ENCODE data around the gene GIMAP1.
"Not testable (repeated sequence)": the region's sequence is repeated elsewhere in the genome, so short reads cannot be mapped to it uniquely, and the experiment has no call there.

GIMAP1 gene

DNA sequence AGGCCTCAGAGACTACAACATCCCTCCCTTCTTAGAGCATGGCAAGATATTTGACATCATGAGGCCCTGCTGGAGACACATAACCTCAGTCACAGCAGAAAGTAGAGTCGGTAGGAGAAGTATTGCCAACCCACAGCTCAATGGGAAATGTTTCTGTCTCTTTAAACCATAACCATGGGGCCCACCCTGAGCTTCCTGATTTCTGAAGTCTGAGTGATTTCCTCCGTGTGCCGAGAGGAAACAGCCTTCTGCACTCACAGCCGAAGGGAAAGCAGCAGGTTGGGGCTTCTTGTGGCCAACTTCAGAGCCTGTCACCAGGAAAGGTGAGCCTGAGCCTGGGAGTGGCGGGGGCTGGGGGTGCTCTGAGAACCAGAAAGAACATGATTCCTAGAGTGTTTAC is at the start of gene GIMAP1:
Gene GIMAP1, plus strand, starts transcription at position 246 of the 400 bp plus-strand sequence. CDS start 2,435 bp downstream, outside the sequence.
- no peak for DNase-seq

DNA sequence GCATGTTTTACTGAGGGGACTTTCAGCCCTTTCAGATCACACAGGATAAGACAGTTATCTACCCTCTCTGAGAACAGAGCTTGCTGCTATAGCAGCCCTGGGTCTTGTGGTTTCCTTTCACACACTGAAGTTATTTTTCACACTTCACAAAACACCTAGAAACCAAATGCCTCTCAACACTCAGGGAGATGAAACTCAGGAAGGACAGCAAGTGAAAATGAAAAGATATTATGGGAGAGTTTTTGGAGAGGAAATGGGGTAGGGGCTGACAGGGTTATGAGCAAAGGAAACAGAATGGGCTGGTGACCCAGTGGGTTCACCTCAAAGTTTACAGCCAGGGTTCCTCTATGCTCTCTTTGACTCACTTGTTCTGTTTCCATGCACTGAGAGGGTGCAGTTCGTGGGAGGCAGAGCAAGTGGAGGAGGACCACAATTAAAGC is 47.9 kb upstream of the GIMAP1 start:
- no peak for DNase-seq

DNA sequence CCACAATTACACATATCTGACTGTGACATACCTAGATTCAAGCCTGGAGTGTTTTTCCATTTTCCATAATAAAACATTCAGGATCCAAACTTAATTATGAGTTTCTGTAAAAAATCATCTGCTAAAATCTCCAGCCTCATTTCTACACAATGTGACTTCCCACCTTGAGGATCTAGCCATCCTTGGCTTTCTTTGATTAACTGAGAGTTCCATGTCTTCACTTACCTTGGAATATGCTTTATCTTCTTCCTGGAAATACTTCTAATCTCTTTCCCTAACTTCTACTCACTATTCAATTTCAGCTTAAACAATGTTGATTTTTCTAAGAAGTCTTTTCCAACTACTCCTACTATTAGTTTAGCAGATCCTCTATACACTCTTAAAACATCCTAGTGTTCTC is 47.4 kb upstream of the GIMAP1 start:
- DNase-seq = no peak

DNA sequence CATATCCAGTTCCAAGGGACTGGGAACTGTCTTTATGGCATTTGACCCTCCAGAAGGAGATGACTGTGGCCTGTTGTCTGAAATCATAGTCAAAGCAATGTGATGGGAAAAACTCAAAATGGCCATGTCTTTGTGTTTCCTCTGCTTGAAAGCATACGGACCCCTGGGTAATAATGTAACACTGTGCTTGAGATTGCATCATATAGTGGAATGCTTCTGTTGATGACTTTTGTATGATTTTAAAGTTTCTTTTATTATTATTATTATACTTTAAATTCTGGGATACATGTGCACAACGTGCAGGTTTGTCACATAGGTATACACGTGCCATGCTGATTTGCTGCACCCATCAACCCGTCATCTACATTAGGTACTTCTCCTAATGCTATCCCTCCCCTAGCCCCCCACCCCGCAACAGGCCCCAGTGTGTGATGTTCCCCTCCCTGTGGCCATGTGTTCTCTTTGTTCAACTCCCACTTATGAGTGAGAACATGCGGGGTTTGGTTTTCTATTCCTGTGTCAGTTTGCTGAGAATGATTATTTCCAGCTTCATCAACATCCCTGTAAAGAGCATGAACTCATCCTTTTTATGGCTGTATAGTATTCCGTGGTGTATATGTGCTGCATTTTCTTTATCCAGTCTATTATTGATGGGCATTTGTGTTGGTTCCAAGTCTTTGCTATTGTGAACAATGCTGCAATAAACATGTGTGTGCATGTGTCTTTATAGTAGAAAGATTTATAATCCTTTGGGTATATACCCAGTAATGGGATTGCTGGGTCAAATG is 44.4 kb upstream of the GIMAP1 start:
- not testable (repeated sequence) for DNase-seq

DNA sequence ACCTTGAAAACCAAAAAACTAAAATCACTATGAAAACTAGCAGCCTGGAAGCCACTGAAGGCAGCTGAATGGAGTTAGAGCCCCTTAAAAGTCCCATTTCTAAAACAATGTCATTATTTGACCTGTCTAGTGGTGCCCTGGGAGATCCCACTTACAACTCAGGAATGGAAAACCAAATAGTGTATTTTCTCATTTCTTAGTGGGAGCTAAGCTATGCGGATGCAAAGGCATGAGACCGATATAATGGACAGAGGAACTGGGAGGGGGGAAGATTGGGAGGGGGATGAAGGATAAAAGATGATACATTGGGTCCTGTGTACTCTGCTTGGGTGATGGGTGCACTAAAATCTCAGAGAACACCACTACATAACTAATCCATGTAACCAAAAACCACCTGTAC is 40.7 kb upstream of the GIMAP1 start:
- no peak for DNase-seq

DNA sequence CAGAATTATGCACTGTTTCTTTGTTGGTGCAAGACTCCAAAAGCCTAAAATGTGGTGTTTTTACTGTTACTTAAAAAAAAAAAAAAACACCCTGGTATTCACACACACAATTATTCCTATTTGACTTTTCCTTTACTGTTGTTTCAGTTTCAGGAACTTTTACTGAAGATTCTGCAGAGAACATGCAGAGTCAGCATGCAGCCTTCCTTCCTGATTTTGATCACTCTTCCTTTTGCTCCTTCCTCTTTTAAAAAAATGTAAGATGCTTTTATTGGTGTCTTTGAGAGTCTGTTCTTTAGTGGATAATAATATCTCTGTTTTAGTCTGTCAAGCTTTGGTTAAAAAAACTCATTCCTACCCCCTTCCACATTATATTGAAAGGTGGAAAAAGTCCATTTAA is 40.1 kb upstream of the GIMAP1 start:
- not testable (repeated sequence) for DNase-seq

DNA sequence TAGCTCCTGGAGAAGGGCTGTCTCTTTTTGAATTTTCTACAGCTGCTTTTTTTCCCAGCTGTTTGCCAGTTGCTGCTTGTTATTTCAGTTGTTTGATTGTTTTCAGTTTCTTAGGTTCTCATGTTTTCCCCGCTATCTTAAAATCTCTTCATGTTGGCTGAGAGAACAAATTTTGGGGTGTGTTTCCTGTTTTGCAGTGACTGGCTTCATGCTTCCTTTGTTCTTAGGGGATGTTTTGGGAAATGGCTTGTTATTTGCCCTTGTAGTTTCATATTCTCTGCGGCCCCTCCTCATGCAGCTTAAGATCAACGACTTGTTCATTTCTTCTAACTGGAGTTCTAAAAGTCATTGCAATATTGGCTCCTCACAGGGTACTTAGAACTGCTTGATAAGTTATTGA is 39.6 kb upstream of the GIMAP1 start:
- not testable (repeated sequence) for DNase-seq

DNA sequence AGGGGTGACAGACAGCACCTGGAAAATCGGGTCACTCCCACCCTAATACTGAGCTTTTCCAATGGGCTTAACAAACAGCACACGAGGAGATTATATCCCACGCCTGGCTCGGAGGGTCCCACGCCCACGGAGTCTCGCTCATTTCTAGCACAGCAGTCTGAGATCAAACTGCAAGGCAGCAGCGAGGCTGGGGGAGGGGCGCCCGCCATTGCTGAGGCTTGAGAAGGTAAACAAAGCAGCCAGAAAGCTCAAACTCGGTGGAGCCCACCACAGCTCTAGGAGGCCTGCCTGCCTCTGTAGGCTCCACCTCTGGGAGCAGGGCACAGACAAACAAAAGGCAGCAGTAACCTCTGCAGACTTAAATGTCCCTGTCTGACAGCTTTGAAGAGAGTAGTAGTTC is 37.8 kb upstream of the GIMAP1 start:
- not testable (repeated sequence) for DNase-seq

DNA sequence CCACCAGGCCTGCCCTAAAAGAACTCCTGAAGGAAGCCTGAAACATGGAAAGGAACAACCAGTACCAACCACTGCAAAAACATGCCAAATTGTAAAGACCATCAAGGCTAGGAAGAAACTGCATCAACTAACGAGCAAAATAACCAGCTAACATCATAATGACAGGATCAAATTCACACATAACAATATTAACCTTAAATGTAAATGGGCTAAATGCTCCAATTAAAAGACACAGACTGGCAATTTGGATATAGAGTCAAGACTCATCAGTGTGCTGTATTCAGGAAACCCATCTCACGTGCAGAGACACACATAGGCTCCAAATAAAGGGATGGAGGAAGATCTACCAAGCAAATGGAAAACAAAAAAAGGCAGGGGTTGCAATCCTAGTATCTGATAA is 36.0 kb upstream of the GIMAP1 start:
- DNase-seq = not testable (repeated sequence)

DNA sequence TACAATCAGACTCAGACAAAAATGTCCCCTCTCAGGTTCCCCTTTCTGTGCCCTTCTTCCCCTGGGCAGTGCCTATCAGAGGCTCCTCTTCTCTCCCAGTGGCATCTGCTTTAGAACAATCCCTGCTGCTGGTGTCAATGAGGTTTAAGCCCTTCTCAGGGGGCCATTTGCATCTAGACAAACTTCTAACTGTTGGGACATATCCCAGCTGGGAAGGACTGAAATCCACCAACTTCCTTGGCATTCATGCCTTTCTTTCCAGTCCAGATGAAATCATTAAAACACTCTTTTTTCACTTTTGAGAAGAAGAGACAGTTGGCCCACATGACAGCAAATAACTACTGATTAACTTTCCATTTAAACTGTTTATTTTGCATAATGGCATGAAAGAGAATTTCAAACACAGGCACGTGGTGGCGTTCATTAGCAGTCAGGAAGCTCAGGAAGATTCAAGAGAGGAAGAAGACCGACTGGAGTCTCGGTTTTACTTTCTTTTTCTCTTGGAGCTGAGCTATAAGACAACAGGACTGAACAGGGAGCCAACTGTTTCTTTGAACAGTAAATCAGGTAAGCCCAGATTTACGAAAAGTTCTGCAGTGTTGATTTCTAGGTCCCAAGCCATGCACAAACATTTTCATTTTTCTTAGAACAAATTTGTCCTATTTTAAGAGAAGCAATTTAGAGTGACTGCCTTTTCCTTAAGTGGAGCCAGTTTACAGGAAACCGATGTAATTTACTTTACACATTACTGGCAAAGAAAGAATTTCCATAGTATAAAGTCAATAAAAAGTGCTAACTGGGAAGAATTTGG is 31.0 kb upstream of the GIMAP1 start, which contains the start of gene GIMAP2:
Gene GIMAP2, plus strand, starts transcription at position 488 of the 811 bp plus-strand sequence. CDS start 1,354 bp downstream, outside the sequence.
- no peak for DNase-seq

DNA sequence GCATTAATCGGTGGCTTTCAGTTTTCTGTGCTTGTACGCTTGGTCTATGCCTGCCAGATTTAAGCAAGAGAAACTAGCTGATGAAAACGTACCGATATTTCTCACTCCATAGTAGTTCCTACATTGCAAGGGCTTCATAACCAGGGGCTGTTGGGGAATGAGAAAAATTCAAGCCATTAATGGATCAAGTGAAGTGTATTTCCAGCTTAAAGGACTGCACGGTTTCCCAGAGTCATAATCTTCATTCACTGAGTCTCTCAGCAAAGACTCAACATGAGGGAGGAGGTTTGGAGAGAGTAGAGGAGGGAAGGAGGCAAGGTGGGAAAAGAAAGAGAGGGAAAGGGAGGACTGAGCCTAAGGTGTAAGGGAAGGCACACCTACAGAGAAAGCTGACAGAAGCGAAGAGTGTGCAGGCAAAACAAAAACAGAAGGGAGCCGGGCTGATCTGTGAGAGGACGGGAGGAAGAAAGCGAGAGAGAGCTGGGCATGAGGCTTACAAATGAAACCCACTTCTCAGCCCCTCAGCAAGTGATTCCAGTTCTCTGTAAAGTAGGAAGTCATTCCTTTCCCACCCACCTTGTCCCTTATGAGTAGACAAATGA is 30.3 kb upstream of the GIMAP1 start:
- no peak for DNase-seq

DNA sequence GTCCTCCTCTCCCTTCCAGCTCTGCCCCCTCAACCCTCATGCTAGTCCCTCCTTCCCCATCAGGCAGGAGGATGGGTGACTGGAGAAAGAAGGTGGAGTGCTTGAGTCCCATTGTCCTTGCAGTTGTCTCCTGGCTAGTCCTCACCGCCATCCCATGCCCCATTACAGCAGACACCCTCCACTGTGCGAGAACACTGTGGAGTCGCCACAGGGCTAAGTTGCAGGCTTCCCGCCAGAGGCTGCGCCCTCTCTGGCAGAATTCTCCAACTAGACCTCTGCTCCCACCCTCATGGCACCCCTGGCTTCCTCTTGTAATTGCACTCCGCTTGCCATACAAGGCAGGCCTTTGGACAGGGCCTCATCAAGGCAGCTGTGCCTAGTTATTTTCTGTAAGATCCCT is 27.8 kb upstream of the GIMAP1 start:
- no peak for DNase-seq

DNA sequence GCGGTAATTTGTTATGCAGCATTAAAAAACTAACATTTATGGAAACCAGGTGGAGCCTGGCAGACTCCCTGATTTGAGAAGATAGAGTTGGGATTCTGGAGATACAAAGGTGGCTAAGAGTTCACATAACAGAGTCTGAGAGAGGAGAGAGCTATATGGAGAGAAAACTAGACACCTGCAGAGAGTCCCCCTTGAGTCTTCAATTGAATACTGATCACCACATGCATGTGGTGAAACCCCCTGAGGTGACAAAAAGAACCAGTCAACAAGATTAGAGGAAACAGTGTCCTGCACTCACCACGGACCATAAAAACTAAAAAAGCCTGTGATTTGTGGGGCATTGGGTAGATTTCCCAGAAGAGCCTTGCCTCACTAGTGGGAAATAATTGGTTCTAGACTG is 20.8 kb upstream of the GIMAP1 start:
- no peak for DNase-seq

DNA sequence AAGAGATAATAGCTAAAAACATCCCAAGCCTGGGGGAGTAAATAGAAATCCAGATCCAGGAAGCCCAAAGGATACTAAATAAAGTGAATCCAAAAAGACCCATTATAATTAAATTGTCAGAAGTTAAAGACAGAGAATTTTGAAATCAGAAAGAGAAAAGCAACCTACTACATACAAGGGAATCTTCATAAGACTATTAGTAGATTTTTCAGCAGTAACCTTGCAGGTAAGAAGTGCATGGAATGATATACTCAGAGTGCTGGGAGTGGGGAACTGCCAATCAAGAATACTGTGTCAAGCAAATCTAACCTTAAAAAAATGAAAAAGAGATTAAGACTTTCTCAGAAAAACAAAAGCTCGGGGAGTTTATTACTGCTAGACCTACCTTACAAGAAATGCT is 13.2 kb upstream of the GIMAP1 start:
- no peak for DNase-seq

DNA sequence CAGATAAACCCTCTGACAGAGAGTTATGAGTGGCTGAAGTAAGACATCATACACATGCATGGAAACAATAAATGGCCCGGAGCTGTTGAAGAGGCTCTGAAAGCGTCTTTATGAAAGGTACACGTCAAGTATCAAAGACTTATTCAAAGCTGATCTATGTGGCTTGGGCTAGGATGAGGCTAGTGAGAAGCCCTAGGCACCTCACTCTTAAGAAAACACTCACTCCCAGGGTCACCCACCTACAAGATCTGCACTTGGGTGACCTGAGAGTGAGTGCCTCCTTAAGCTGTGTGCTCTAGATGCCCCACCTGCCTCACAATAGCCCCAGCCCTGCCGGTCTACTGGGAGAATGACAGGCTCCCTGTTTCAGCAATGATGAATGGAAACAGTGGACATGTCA is 1.1 kb upstream of the GIMAP1 start:
- no peak for DNase-seq

DNA sequence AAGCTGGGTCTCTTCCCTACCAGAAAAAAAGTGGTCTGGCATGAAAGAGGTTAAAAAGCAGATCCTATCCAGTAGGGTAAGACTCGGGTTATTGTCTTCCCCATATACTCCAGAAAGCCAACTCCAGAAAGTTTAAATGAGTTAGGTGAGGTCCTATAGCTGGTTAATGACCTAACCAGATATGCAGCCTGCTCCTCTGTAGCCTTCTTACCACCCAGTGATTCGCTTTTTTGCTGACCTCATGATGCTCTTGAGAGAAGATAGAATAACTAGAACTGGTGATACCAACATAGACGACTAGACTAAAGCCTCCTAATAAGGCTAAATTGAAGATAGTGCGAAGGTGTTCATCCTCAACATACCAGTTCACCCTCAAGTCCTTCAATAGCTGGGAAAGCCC is 675 bp upstream of the GIMAP1 start:
- no peak for DNase-seq

DNA sequence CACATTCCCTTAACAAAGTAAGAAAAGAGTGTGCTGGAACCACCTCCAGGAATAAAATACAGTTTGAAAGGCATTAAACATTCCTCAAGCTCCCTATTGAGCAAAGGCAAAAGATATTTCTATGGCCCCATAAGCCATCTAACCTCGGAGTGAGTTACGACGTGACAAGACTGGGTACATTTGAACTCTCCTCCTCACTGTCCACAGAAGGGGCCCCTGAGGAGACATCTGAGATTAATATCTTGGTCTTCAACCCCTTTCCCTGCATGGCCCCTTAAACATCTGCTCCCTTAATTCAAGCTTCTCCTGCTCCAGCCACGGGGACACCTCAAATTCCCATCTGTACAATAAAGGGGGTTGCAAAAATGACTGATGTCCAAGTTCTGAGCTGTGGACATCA is 526 bp downstream of the GIMAP1 start:
- DNase-seq = no peak

DNA sequence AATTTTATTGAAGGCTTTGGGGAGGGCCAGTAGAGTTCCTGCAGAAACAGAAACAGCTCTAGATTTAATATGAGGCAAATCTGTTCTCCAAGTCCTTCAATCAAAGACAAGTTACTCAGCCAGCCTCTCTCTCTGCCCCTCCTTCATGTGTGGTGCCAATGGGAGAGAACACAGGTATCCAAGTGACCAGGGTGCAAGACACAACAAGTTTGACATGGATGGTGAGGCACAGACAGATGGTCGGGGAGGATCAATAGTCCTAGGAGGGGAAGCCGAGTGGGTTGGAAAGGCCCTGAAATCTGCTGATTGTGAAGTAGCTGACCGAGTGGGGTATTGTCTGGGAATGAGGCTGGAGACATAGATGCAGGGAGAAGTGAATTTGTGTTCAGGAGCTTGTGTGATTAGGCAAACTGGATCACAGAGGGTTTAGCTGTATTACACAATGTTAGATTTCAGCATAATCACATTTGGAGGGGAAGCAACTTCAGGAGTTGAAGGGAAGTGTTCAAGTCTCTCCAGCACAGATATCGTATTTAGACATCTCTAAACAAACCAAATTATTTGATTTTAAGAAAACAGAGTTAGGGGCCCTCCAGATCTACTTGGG is 1.5 kb downstream of the GIMAP1 start:
- no peak for DNase-seq

DNA sequence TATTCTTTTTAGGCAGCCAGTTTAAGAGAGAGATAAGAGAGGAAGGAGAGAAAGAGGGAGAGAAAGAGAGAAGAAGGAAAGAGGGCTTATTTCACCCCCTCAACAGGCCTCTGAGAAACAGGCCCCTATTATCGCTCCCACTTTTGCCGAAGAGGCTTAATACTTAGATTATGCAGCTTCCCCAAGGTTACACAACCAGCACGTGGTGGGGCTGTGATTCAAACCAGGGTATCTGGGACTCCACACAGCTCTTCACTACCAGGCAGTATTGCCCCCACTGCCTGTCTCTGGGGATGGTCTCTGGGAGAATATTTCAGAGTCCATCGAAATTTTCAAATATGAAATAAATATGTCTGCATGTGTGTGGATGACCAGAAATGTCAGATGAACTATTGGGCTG is 3.0 kb downstream of the GIMAP1 start:
- DNase-seq = no peak

DNA sequence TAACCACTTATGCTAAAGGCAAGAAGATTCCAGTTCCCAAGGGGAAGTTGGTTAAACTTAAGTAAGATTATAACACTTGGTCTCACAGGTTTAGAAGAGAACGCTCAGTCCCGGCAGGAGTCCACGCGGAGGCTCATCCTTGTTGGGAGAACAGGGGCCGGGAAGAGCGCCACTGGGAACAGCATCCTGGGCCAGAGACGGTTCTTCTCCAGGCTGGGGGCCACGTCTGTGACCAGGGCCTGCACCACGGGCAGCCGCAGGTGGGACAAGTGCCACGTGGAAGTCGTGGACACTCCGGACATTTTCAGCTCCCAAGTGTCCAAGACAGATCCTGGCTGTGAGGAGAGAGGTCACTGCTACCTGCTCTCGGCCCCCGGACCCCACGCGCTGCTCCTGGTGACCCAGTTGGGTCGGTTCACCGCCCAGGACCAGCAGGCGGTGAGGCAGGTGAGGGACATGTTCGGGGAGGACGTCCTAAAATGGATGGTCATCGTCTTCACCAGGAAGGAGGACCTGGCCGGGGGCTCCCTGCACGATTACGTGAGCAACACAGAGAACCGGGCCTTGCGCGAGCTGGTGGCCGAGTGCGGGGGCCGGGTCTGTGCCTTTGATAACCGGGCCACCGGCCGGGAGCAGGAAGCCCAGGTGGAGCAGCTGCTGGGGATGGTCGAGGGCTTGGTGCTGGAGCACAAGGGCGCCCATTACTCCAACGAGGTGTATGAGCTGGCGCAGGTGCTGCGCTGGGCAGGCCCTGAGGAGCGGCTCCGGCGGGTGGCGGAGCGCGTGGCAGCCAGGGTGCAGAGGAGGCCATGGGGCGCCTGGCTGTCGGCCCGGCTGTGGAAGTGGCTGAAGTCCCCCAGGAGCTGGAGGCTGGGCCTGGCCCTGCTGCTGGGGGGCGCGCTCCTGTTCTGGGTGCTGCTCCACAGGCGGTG is 3.8 kb downstream of the GIMAP1 start:
- DNase-seq = no peak

DNA sequence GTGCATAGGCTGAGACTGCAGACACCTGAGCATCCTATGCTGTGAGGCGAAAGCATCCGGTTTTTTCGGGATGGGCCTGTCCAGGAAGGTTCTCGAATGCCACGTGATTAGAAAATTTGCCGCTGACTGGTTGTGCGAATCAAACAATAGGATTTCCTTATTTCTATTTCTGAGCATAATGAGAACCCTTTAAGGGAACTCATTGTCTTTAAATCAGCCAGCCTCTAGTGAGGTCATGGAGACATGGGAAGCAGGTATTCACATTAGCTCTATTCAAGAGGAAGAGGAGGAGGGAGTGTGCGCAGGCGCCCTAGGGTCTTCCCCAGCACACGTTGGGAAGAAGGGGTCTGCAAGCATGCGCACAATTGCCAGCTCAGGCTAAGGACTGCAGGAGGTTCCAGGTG is 5.6 kb downstream of the GIMAP1 start:
- DNase-seq = no peak

DNA sequence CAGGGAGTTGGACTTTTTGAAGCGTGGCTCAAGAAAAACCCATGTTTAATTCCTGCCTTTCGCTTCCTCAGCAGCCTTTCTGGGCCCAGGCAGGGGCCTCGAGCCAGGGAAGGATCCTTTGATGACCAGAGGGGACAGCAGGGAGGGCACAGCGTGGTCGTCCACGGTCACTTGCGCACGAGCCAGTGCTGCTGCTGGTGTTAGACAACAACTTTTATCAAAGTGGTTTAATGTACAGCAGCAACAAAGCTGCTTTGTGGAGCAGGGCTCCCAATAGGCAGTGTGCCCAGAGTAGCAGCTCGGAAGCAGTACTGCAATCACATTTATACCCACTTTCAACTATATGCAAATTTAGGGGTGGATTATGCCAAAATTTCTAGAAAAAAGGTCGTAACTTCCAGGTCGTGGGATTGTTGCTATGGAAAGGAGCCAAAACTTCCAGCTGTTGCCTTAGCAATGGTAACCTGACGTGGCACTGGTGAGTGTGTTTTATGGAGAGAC is 6.1 kb downstream of the GIMAP1 start:
- no peak for DNase-seq
